GM15510 (cell line): ENCODE data around the gene RFX3.

Source experiments
- POLR2A ChIP-seq: IDR thresholded peaks from 3 replicates; pipeline ENCODE4 v1.6.1; 2011; ENCODE audit warnings: borderline replicate concordance; ENCODE audit not compliant: insufficient read length; ENCODE audit errors: extremely low read depth

The RFX3 gene

DNA sequence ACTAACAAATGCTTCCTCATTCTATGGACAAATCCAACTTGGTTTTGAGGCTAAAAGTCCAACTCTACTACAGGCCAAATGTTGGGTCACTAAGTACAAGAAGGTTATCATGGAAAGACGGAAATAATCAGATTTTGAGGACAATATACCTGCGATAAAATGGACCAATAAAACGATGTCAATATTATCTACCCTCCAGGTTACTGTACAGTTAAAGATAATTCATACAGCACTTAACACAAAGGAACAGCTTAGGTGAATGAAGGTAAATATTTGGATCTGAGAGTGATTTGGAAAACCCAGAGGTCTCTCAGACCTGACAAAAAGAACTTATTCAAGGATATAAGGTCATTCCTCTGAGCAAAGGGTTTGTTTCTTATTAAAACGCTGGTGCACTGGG lies 352.4 kb downstream of the RFX3 start:
- TF ChIP-seq POLR2A, result no peak

GRCh38 chr9:3170819-3171218 lies 355.0 kb downstream of the RFX3 start:
- no peak for TF ChIP-seq POLR2A
